ELF-1 (cell line): Measurements from ENCODE around the gene BMPR1B.
"Not testable (repeated sequence)": the region's sequence is repeated elsewhere in the genome, so short reads cannot be mapped to it uniquely, and the experiment has no call there.

Experiments
- DNase-seq: peaks from one replicate; pipeline ENCODE4 v3.0.0-alpha.2; 2016; ENCODE audit warnings: low read depth, low spot score

BMPR1B gene

GRCh38 chr4:94763005-94763404 lies 5.2 kb downstream of the BMPR1B start:
- DNase-seq: no peak

DNA sequence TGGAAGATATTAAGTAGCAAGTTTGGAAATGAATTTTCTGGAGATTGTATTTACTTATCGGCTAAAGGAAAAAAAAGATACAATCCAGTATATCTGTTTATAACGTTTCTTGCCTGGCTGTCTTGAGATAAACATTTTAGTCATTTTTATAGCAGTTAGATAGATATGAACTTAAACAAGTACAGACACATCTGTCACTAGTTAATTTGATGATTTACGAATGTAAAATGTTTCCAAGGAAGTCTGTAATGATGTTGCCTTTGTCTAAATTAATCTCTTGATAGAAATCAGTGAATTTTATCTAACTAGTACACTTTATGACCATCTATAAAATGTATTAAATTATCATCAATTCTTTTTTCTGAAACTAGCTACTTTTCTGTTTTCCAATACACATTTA lies 5.7 kb downstream of the BMPR1B start:
- DNase-seq: no peak

DNA sequence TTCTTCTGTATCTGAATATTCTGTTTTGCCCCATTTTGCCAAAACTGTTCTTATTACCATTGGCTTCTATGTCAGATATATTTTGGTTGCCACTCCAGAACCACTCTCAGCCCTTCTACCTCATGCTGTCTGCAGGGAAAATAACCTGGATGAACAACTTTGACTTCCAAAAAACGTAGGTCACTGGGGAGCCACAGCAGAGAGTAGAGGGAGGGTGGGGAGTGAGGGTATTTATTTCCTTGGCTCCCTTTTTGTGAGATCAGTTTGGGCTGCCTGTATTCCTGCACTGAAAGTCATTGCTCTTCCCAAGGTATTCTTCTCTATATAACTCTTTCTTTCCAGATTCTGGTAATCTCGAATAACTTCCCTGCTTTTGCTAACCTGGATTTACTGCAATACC lies 6.3 kb downstream of the BMPR1B start:
- no peak for DNase-seq

- no peak for DNase-seq
Measured at GRCh38 chr4:94765174-94765573, 7.4 kb downstream of the BMPR1B start.

DNA sequence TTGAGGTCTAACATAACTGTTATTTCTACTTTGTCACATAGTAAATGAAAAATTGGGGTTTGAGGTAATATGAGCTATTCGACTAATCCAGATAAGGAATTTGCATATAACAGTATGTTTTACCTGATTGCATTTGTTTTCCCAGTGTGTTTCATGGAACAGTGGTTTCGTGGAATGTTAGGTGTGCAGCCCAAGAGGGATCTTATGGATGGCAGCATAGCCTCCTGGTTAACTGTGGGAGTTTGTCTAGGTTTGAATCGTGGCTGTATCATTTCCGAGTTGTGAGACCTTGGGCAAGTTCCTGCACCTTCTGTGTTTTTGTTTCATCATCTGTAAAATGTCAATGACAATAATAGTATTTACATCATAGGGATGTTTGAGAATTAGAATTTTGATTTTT lies 7.9 kb downstream of the BMPR1B start:
- no peak for DNase-seq

DNA sequence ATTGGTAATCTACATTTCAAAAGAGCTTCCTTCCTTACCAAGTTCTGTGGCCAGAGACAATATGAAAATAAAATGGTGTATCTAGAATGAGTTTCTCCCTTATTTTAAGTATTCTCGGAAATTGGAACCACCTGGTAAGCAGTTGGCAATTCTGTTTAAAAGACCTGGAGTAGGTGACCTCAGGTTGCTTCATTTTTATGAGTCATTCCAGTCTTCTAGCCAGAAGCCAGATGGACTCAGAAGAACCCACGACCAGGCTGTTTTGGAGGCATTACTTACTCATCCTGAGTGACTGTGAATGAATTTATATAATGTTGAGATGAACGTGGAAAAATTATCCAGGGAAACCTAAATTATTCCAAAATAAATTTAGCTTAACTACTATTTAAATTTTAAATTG lies 9.1 kb downstream of the BMPR1B start:
- DNase-seq: no peak

DNA sequence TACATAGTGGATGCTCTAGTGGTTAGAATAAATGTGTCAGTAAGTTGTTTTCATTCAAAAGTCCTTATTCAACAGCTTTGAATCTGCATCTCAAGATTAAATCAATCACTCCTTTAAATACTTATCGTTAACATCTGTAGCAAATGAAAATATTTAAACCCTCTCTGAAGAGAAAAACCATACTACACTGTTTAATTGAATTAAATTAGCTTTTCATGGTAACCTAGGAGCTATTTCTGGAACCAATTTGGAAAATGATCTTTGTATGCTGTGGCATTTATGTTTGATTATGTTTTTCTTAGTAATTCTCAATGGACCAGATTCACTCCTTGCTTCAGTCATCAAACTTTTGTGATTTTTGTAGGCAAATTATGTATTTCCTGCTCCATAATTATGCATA lies 9.7 kb downstream of the BMPR1B start:
- no peak for DNase-seq

DNA sequence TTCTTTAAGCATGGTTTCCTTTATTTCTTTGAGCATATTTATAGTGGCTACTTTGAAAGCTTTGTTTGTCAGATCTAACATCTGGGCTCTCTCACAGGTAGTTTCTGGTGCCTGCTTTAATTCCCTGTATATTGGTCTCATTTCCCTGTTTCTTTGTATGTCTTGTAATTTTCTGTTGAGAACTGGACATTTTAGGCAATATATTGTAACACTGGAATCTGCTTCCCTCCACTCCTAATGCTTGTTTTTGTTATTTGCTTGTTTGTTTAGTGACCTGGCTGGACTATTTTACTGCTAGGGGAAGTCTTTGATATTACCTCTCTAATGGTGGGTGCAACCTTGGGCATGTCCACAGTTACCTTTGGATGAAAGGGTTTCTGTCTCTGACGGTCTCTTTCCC lies 25.0 kb downstream of the BMPR1B start:
- no peak for DNase-seq

- DNase-seq: no peak
Measured at GRCh38 chr4:94791701-94792100, 33.9 kb downstream of the BMPR1B start.

DNA sequence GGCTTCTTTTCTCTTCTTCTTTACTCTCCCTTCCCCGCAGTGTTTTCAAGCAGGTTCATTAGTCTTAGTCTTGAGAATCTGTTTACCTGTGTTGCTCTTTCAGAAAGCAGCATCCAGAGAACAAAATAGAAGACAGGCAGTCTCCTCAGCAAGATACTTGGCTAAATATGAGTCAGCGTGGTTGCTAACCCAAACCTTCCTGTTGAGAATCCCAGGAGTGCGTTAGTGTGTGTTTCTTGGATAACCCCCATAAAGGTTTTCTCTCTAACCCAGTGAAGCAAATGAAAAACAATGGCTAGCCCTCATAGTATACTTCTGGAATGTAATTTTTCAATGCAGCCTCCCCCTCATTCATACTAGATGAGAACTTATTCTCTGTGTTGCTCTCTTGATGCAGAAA lies 41.1 kb downstream of the BMPR1B start:
- no peak for DNase-seq

DNA sequence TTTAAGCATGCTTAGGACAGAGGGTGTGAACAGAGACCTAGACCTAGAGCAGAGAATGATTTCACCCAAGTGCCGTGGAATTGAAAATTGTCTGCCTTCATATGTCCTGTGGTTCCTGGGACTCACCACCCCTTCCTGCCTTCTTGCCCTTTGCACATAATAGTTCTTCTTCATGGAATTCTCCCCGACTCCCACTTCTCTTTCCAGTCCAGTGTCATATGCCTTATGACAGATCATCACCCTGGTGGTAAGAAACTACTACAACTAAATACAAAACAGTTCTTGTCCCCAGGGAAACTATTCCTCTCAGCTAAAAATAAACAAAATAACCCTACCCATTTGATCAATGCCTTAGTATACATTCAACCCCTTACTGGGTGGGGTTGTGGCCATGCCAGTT lies 43.3 kb downstream of the BMPR1B start:
- DNase-seq: no peak

DNA sequence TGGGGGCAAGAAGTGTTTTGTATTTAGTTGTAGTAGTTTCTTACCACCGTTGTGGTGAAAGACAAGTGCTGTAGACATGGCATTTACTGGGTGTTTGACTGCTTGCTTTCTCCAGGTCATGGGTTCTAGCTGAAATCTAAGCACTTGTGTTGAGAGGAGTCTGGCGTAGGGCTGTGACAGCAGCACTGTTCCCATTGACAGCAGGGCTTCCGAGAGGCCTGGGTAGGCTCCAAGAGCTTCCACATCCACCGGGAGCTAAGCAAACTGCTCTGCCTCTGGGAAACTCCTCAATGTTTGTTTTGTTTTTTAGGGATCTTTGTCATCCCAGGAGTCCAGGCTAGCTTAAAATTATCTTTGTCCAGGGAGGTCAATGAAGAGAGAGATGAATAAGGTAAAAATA lies 44.3 kb downstream of the BMPR1B start:
- no peak for DNase-seq

- DNase-seq: no peak
Measured at GRCh38 chr4:94803181-94803580, 45.4 kb downstream of the BMPR1B start.

- DNase-seq: no peak
Measured at GRCh38 chr4:94804650-94805049, 46.9 kb downstream of the BMPR1B start.

DNA sequence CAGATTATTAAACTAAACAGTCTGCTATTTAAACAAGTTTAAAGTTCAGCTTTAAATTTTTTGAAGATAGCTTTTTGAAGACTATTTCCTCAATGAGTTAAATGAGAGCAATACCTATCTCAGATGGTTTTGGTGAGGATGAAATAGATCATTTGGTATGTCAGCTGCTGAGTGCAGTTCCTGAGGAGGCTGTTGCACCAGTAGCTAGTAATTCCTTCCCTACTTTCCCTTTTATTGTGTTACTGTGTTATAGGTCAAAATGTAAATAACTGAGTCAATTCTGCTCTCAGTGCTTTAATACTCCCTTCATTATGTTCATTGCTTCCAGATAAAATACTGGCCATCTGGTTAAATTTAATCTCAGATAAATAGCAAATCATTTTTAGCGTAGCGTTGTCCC lies 48.6 kb downstream of the BMPR1B start:
- no peak for DNase-seq

GRCh38 chr4:94811643-94812042 lies 53.9 kb downstream of the BMPR1B start:
- no peak for DNase-seq

DNA sequence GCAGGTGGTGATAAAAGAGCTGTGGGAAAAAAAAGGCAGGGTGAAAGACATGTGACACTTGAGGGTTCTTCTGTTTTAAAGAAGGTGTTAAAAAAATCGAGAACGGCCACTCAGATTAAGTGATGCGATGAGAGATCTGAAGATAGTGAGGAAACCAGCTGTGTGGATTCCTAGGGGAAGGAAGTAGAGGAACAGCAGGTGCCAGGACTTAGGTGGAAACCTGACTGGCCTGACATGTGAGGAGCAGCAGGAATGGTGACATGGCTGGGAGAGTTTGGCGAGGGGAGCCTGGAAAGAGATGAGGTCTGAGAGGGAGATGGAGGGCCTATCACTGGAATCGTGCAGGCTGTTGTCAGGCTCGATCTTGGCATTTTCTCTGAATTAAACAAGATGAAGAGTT lies 55.5 kb downstream of the BMPR1B start:
- no peak for DNase-seq

DNA sequence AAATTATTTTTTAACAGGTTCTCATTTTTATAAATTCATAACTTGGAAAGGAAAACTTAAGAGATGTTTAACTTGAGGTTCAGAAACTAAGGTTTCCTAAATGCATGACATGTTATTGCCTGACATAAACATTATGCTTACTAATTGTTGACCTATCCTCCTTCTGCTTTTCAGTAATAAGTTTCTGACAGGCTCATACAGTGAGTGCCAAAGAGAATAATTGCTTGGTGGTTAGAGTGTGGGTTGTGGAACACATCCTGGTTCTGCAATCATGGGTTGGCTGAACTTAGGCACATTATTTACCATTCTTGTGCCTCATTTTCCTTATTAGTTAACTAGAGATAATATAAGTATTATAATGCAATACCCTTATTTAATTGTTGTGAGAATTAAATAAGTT lies 56.5 kb downstream of the BMPR1B start:
- DNase-seq: no peak

- no peak for DNase-seq
Measured at GRCh38 chr4:94819371-94820168, 61.8 kb downstream of the BMPR1B start.

DNA sequence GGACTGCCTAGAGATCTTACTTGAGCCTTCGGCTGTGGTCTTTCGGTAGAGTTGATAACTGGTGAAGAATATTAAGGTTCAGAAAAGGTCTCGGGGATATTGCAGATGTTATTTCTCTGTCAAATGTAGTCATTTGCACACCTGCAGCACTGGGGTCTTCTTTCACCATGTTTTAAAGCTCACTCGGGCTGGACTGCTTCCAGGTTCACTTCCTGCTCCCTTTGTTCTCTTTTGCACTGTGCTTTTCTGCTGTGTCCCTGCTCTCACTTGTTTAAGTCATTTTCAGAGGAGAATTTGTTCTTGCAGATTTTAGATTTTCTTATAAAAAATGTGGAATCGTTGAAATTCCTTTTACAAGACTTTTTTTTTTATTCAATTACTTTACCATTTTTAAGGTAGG lies 68.5 kb downstream of the BMPR1B start:
- no peak for DNase-seq

GRCh38 chr4:94827481-94828110 lies 69.8 kb downstream of the BMPR1B start:
- no peak for DNase-seq

GRCh38 chr4:94828882-94829281 lies 71.1 kb downstream of the BMPR1B start:
- DNase-seq: no peak

DNA sequence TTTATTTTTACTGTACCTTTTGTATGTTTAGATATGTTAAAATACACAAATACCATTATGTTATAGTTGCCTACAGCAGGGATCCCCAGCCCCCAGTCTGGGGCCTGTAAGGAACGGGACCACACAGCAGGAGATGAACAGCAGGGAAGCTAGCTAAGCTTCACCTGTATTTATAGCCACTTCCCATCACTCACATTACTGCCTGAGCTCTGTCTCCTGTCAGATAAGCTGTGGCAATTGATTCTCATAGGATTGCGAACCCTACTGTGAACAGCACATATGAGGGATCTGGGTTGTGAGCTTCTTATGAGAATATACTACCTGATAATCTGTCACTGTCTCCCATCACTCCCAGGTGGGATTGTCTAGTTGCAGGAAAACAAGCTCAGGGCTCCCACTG lies 73.9 kb downstream of the BMPR1B start:
- DNase-seq: no peak

- DNase-seq: not testable (repeated sequence)
Measured at GRCh38 chr4:94832329-94832728, 74.6 kb downstream of the BMPR1B start.
